K562 (cell line): ENCODE results near the gene SPTAN1. TPM values are rescaled to one million over a fixed set of nuclear protein-coding genes. Genes with fewer than 3 reads are reported as not detected.
A peak's percentile ranks its signal among the peaks of the same experiment; 100 is the strongest.

ENCODE experiments used
- ATF7 ChIP-seq: fragments of 450-650 bp; IDR thresholded peaks from 2 replicates; pipeline ENCODE4 v1.7.1; 2014; ENCODE audit warnings: mild to moderate bottlenecking, moderate library complexity
- CEBPB ChIP-seq: fragments of 450-650 bp; IDR thresholded peaks from 2 replicates; pipeline ENCODE4 v1.6.1; 2016; ENCODE audit warnings: missing genetic modification characterization, missing compliant biosample characterization
- CREB5 ChIP-seq: fragments of 250-450 bp; sonication (Bioruptor Pico); IDR thresholded peaks from 2 replicates; pipeline ENCODE4 v1.5.0; 2020; ENCODE audit warnings: mild to moderate bottlenecking
- CTBP1 ChIP-seq: fragments of 450-650 bp; IDR thresholded peaks from 2 replicates; pipeline ENCODE4 v1.6.1; 2016; ENCODE audit warnings: borderline replicate concordance
- E2F4 ChIP-seq: sonication (generic); formaldehyde crosslinking; IDR thresholded peaks from 2 replicates; pipeline ENCODE4 v1.8.0; 2022; ENCODE audit warnings: mild to moderate bottlenecking, low read depth, missing genetic modification reagents
- ELK1 ChIP-seq: sonication (generic); formaldehyde crosslinking; IDR thresholded peaks from 2 replicates; pipeline ENCODE4 v1.8.1; 2022; ENCODE audit warnings: missing genetic modification reagents
- ERF ChIP-seq: fragments of 450-650 bp; formaldehyde crosslinking; IDR thresholded peaks from 2 replicates; pipeline ENCODE4 v1.4.0; 2020; ENCODE audit warnings: mild to moderate bottlenecking, mixed read lengths
- ESRRB ChIP-seq: fragments of 250-450 bp; sonication (Bioruptor Pico); IDR thresholded peaks from 2 replicates; pipeline ENCODE4 v1.5.0; 2020; ENCODE audit warnings: mild to moderate bottlenecking, moderate library complexity, borderline replicate concordance
- HNRNPH1 ChIP-seq: fragments of 200-400 bp; formaldehyde crosslinking; optimal IDR thresholded peaks from 2 replicates; pipeline ENCODE3; 2017; ENCODE audit warnings: low read depth, mild to moderate bottlenecking, low read length, moderate library complexity
- MBD2 ChIP-seq: sonication (generic); IDR thresholded peaks from 2 replicates; pipeline ENCODE4 v1.6.1; 2016; ENCODE audit warnings: low read depth, borderline replicate concordance
- NEUROD1 ChIP-seq: fragments of 150-350 bp; IDR thresholded peaks from 2 replicates; pipeline ENCODE4 v1.6.1; 2014; ENCODE audit warnings: borderline replicate concordance, low read length, low read depth; ENCODE audit not compliant: partially characterized antibody
- POLR2AphosphoS5 ChIP-seq: IDR thresholded peaks from 2 replicates; pipeline ENCODE4 v1.6.1; 2011; ENCODE audit warnings: mild to moderate bottlenecking, low read depth, low read length, moderate library complexity; ENCODE audit not compliant: control insufficient read depth, insufficient read depth
- RFX7 ChIP-seq: fragments of 250-450 bp; sonication (Bioruptor Pico); IDR thresholded peaks from 2 replicates; pipeline ENCODE4 v1.5.1; 2021; ENCODE audit warnings: mild to moderate bottlenecking
- SMAD2 ChIP-seq: fragments of 150-350 bp; IDR thresholded peaks from 2 replicates; pipeline ENCODE4 v1.6.1; 2014; ENCODE audit warnings: low read depth, mild to moderate bottlenecking, low read length
- SMARCB1 ChIP-seq: IDR thresholded peaks from 2 replicates; pipeline ENCODE4 v1.6.1; 2011; ENCODE audit warnings: improper control_type of control experiment, low read depth; ENCODE audit not compliant: insufficient read length
- THAP7 ChIP-seq: fragments of 250-450 bp; sonication (Bioruptor Pico); IDR thresholded peaks from 2 replicates; pipeline ENCODE4 v1.5.0; 2021
- TRIM24 ChIP-seq, 2 experiments: fragments of 450-650 bp; IDR thresholded peaks; 2 replicates each; pipeline ENCODE4 v1.6.1; 2016
- ZBTB17 ChIP-seq: fragments of 450-650 bp; formaldehyde crosslinking; IDR thresholded peaks from 2 replicates; pipeline ENCODE4 v1.4.0; 2020; ENCODE audit warnings: mild to moderate bottlenecking
- ZFPM2 ChIP-seq: fragments of 250-450 bp; sonication (Bioruptor Pico); IDR thresholded peaks from 2 replicates; pipeline ENCODE4 v1.5.1; 2022; ENCODE audit warnings: mild to moderate bottlenecking
- ZNF239 ChIP-seq: fragments of 250-450 bp; sonication (Bioruptor Pico); IDR thresholded peaks from 2 replicates; pipeline ENCODE4 v1.4.0; 2020; ENCODE audit warnings: mild to moderate bottlenecking
- ZNF282 ChIP-seq: sonication (generic); formaldehyde crosslinking; IDR thresholded peaks from 2 replicates; pipeline ENCODE4 v1.8.1; 2023; ENCODE audit warnings: missing genetic modification reagents
- ZNF324 ChIP-seq: fragments of 250-450 bp; sonication (Bioruptor Pico); IDR thresholded peaks from 2 replicates; pipeline ENCODE4 v1.4.0; 2020; ENCODE audit warnings: mild to moderate bottlenecking
- ZNF507 ChIP-seq: conservative IDR thresholded peaks from 2 replicates; pipeline ENCODE4 v1.6.1; 2017; ENCODE audit warnings: missing genetic modification characterization, missing compliant biosample characterization
- ZNF584 ChIP-seq: fragments of 200-800 bp; sonication (Bioruptor generic); IDR thresholded peaks from 2 replicates; pipeline ENCODE4 v1.6.1; 2016; ENCODE audit warnings: low read depth, mild to moderate bottlenecking, missing genetic modification characterization, missing compliant biosample characterization
- ZNF699 ChIP-seq: fragments of 250-450 bp; sonication (Bioruptor Pico); IDR thresholded peaks from 2 replicates; pipeline ENCODE4 v1.8.0; 2021; ENCODE audit warnings: mild to moderate bottlenecking, moderate library complexity; ENCODE audit not compliant: insufficient replicate concordance
- polyA plus RNA-seq, 8 experiments: library from polyadenylated mRNA; depleted of rRNA in 4 of 8; stranded (reverse) in 5 of 8; unstranded in 3 of 8; fragments of >200 nt; fragmentation: Nextera tagmentation in 2 of 8; fragmentation: Illumina TruSeq in 1 of 8; extraction: Ambion mirVana in 2 of 8; extraction: Trizol in 1 of 8; gene quantifications; 2 replicates each; pipeline versions ENCODE4 v1.2.1 to v1.2.3, GENCODE V29; 2011 to 2014; ENCODE audit warnings: inconsistent platforms in 1 of 8, missing spikeins in 1 of 8
- total RNA-seq, 7 experiments: library from RNA; depleted of rRNA in 6 of 7; stranded (reverse); fragments of >200 nt in 6 of 7; fragmentation: Illumina TruSeq in 2 of 7; extraction: Trizol in 2 of 7; gene quantifications; 2 replicates each; pipeline versions ENCODE4 v1.2.1 to v1.2.3, GENCODE V29; 2011 to 2021; ENCODE audit warnings: low replicate concordance in 1 of 7
- TF ChIP-seq, protein P1 (sequence below): fragments of 200-800 bp; sonication (Bioruptor generic); IDR thresholded peaks from 2 replicates; pipeline ENCODE4 v1.6.1; 2017; ENCODE audit warnings: missing genetic modification characterization, missing compliant biosample characterization

Gene SPTAN1
- total and polyA plus RNA-seq, 9 of the 15 experiments (the other 6 are each of a cell fraction or from before 2014, with no cell fraction given), result 1.5 to 13.5 (median 6.8) TPM

DNA sequence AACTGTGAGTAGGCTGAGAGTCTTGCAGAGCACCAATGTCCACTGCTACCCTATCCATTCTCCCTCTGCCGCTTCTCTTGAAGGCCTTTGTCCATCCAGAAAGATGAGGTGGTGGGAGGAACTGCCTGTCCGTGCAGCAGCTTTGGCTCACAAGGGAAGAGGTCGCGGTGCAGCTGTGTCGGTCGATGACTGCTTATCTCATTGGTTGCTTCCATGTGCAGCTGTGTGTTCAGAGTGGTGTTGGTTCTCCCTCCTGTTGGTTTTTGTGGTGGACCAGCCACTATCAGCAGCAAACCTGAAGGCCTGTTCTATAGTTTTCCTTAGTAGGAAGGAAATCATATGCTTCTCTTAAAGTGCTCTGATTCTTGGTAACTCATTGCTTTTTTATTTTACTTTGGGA, 40.7 kb downstream of the SPTAN1 start (continued):
- no peak for TF ChIP-seq THAP7
- no peak for TF ChIP-seq CREB5 (CRISPR knock-in tag)
- TF ChIP-seq POLR2AphosphoS5, result peak; percentile 91
- TF ChIP-seq CEBPB, result no peak
- TF ChIP-seq ZNF324 (CRISPR knock-in tag), result no peak
- TF ChIP-seq NEUROD1, result no peak
- no peak for TF ChIP-seq ZFPM2
- no peak for TF ChIP-seq ELK1 (CRISPR knock-in tag)
- TF ChIP-seq ATF7, result peak; percentile 24; the same call in 1 of the 2 replicates
- TF ChIP-seq ZNF584 (CRISPR knock-in tag), result peak; percentile 80; the same call in 1 of the 2 replicates
- no peak for TF ChIP-seq MBD2
- TF ChIP-seq SMAD2, result no peak
- TF ChIP-seq ZBTB17, result no peak
- TF ChIP-seq, protein P1, sequence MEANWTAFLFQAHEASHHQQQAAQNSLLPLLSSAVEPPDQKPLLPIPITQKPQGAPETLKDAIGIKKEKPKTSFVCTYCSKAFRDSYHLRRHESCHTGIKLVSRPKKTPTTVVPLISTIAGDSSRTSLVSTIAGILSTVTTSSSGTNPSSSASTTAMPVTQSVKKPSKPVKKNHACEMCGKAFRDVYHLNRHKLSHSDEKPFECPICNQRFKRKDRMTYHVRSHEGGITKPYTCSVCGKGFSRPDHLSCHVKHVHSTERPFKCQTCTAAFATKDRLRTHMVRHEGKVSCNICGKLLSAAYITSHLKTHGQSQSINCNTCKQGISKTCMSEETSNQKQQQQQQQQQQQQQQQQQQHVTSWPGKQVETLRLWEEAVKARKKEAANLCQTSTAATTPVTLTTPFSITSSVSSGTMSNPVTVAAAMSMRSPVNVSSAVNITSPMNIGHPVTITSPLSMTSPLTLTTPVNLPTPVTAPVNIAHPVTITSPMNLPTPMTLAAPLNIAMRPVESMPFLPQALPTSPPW (CRISPR knock-in tag), result no peak; the same call in 1 of the 2 replicates
- no peak for TF ChIP-seq ZNF699 (CRISPR knock-in tag)
- no peak for TF ChIP-seq ZNF239 (CRISPR knock-in tag)
- TF ChIP-seq RFX7, result no peak
- TF ChIP-seq ZNF507 (tag), result no peak
- peak; percentile 86 to 89 for TF ChIP-seq TRIM24 (IDR thresholded peaks at IDR 0.05)
- TF ChIP-seq ERF, result no peak
- TF ChIP-seq SMARCB1, result no peak
- no peak for TF ChIP-seq HNRNPH1
- TF ChIP-seq ZNF282, result no peak
- TF ChIP-seq E2F4 (CRISPR knock-in tag), result no peak
- TF ChIP-seq ESRRB (CRISPR knock-in tag), result no peak
- peak; percentile 72; the same call in 1 of the 2 replicates for TF ChIP-seq CTBP1
